H1 (cell line): Measurements from ENCODE around the gene SH3BP5. TPM values are rescaled to one million over a fixed set of nuclear protein-coding genes. Genes with fewer than 3 reads are reported as not detected.

Experiments used
- CTCF ChIA-PET: fragments of 300-600 bp; sonication (Branson Sonifier 250); formaldehyde crosslinking; loops from one replicate; lab custom pipeline; 2021; ENCODE audit not compliant: partially characterized antibody; lab: Charles Lee
- POLR2A ChIA-PET: fragments of 300-600 bp; sonication (Branson Sonifier 250); formaldehyde crosslinking; loops from one replicate; lab custom pipeline; 2021; ENCODE audit warnings: inconsistent platforms; ENCODE audit not compliant: partially characterized antibody; lab: Charles Lee
- DNase-seq, 2 experiments: peaks; one replicate each; pipeline versions ENCODE4 v3.0.0 to v3.0.0-alpha.2; 2010 to 2022; ENCODE audit warnings: low spot score in 2 of 2, low read depth in 1 of 2, mixed read lengths in 1 of 2
- FAIRE-seq: peaks from 2 replicates; lab custom pipeline; 2011; peaks lifted over from hg19 to GRCh38; lab: Jason Lieb, UNC
- H2AFZ ChIP-seq: 2 replicates; pipeline ENCODE4 v1.8.1; 2012; ENCODE audit warnings: low read length, inconsistent platforms
- H2AK5ac ChIP-seq: 2 replicates; pipeline ENCODE4 v1.6.1; 2013; ENCODE audit warnings: low read depth, low read length
- H2BK120ac ChIP-seq: replicated peaks from 2 replicates; pipeline ENCODE3; 2013; ENCODE audit warnings: low read depth, low read length, inconsistent platforms
- H2BK12ac ChIP-seq: 2 replicates; pipeline ENCODE4 v1.6.1; 2013; ENCODE audit warnings: low read depth, low read length
- H2BK15ac ChIP-seq: 2 replicates; pipeline ENCODE4 v1.6.1; 2013; ENCODE audit warnings: low read length
- H2BK20ac ChIP-seq: 2 replicates; pipeline ENCODE4 v1.6.1; 2013; ENCODE audit warnings: low read length
- H2BK5ac ChIP-seq: 2 replicates; pipeline ENCODE4 v1.6.1; 2013; ENCODE audit warnings: low read depth, low read length
- H3K14ac ChIP-seq: 2 replicates; pipeline ENCODE4 v1.6.1; 2013; ENCODE audit warnings: inconsistent platforms; ENCODE audit not compliant: insufficient read length
- H3K18ac ChIP-seq: 2 replicates; pipeline ENCODE4 v1.6.1; 2013; ENCODE audit warnings: low read length; ENCODE audit errors: extremely low read depth
- H3K23ac ChIP-seq: 2 replicates; pipeline ENCODE4 v1.6.1; 2013; ENCODE audit warnings: inconsistent platforms; ENCODE audit not compliant: insufficient read length
- H3K23me2 ChIP-seq: 2 replicates; pipeline ENCODE4 v1.6.1; 2013; ENCODE audit warnings: low read depth, low read length
- H3K27ac ChIP-seq: 2 replicates; pipeline ENCODE4 v1.6.1; 2011; ENCODE audit warnings: low read depth, low read length, inconsistent platforms
- H3K27me3 ChIP-seq, 4 experiments: replicated peaks in 1 of 4; 1 replicate in 1 of 4; 2 replicates in 3 of 4; pipeline versions ENCODE4 v1.6.1 to v1.8.1; 2011 to 2013; ENCODE audit warnings: low read length in 3 of 4, mild to moderate bottlenecking in 3 of 4, inconsistent platforms in 2 of 4, mixed read lengths in 2 of 4, moderate library complexity in 1 of 4; ENCODE audit not compliant: control insufficient read depth in 3 of 4, insufficient read depth in 3 of 4; ENCODE audit errors: extremely low read depth in 1 of 4
- H3K36me3 ChIP-seq, 4 experiments: 2 replicates each; pipeline versions ENCODE4 v1.6.1 to v1.8.1; 2011 to 2013; ENCODE audit warnings: mild to moderate bottlenecking in 4 of 4, low read length in 3 of 4, moderate library complexity in 2 of 4, control low read depth in 1 of 4, inconsistent platforms in 1 of 4; ENCODE audit not compliant: insufficient read depth in 4 of 4, control insufficient read depth in 2 of 4
- H3K4ac ChIP-seq: replicated peaks from 2 replicates; pipeline ENCODE3; 2013; ENCODE audit warnings: low read length, low read depth, mixed read lengths, inconsistent platforms; ENCODE audit not compliant: insufficient read length
- H3K4me1 ChIP-seq, 4 experiments: replicated peaks in 1 of 4; 1 replicate in 1 of 4; 2 replicates in 3 of 4; pipeline versions ENCODE4 v1.6.1 to v1.8.1; 2011 to 2013; ENCODE audit warnings: low read length in 3 of 4, inconsistent platforms in 2 of 4, mixed read lengths in 1 of 4; ENCODE audit not compliant: insufficient read depth in 4 of 4, control insufficient read depth in 3 of 4
- H3K4me2 ChIP-seq, 2 experiments: 2 replicates each; pipeline versions ENCODE4 v1.6.1 to v1.8.1; 2011 to 2013; ENCODE audit warnings: low read depth in 2 of 2, low read length in 2 of 2, control low read depth in 1 of 2, inconsistent platforms in 1 of 2, mild to moderate bottlenecking in 1 of 2; ENCODE audit not compliant: insufficient read depth in 1 of 2
- H3K4me3 ChIP-seq, 4 experiments: fragments of 200-600, 300-600 bp in 1 of 4; sonication (generic), shearing (Covaris generic), sonication (Bioruptor Twin) in 1 of 4; 2 replicates each; pipeline versions ENCODE4 v1.5.1 to v1.8.1; 2011 to 2016; ENCODE audit warnings: low read length in 4 of 4, low read depth in 3 of 4, control low read depth in 2 of 4, inconsistent platforms in 2 of 4, mild to moderate bottlenecking in 2 of 4, mixed read lengths in 1 of 4, moderate library complexity in 1 of 4; ENCODE audit not compliant: insufficient read depth in 2 of 4; ENCODE audit errors: extremely low read depth in 1 of 4
- H3K56ac ChIP-seq: replicated peaks from 2 replicates; pipeline ENCODE3; 2013; ENCODE audit warnings: low read depth, mild to moderate bottlenecking, mixed read lengths, low read length, inconsistent platforms; ENCODE audit not compliant: insufficient read length
- H3K79me1 ChIP-seq: 2 replicates; pipeline ENCODE4 v1.6.1; 2013; ENCODE audit warnings: low read depth, low read length, control low read depth
- H3K79me2 ChIP-seq, 2 experiments: 2 replicates each; pipeline versions ENCODE4 v1.6.1 to v1.8.1; 2012 to 2013; ENCODE audit warnings: low read length in 2 of 2, mild to moderate bottlenecking in 2 of 2, inconsistent platforms in 1 of 2; ENCODE audit not compliant: insufficient read depth in 2 of 2, control insufficient read depth in 1 of 2
- H3K9ac ChIP-seq, 4 experiments: replicated peaks in 1 of 4; 1 replicate in 1 of 4; 2 replicates in 3 of 4; pipeline versions ENCODE4 v1.6.1 to v1.8.1; 2011 to 2013; ENCODE audit warnings: low read depth in 3 of 4, low read length in 3 of 4, control low read depth in 2 of 4, mild to moderate bottlenecking in 2 of 4, moderate library complexity in 2 of 4, inconsistent platforms in 1 of 4; ENCODE audit errors: extremely low read depth in 1 of 4
- H3K9me3 ChIP-seq, 2 experiments: 2 replicates each; pipeline versions ENCODE4 v1.6.1 to v1.8.1; 2012 to 2013; ENCODE audit warnings: mild to moderate bottlenecking in 2 of 2, moderate library complexity in 2 of 2, control low read depth in 1 of 2, inconsistent platforms in 1 of 2, low read depth in 1 of 2, low read length in 1 of 2, mixed read lengths in 1 of 2; ENCODE audit not compliant: insufficient read depth in 2 of 2
- H4K20me1 ChIP-seq, 2 experiments: replicated peaks in 1 of 2; 2 replicates each; pipeline versions ENCODE3 to v1.8.1; 2011 to 2013; ENCODE audit warnings: inconsistent platforms in 2 of 2, low read length in 2 of 2, mild to moderate bottlenecking in 1 of 2; ENCODE audit not compliant: insufficient read depth in 2 of 2, control insufficient read depth in 1 of 2
- H4K5ac ChIP-seq: 2 replicates; pipeline ENCODE4 v1.6.1; 2013; ENCODE audit warnings: low read length, low read depth, mixed read lengths, inconsistent platforms; ENCODE audit not compliant: insufficient read length
- H4K8ac ChIP-seq: 2 replicates; pipeline ENCODE4 v1.8.0; 2013; ENCODE audit warnings: mild to moderate bottlenecking, moderate library complexity, low read length, inconsistent platforms; ENCODE audit not compliant: insufficient read depth; ENCODE audit errors: extremely low read depth
- H4K91ac ChIP-seq: replicated peaks from 2 replicates; pipeline ENCODE3; 2013; ENCODE audit warnings: low read length, mixed read lengths, inconsistent platforms; ENCODE audit not compliant: insufficient read length
- CBX5 ChIP-seq: fragments of 300-800, 300-1000 bp; sonication (generic); IDR thresholded peaks from 2 replicates; pipeline ENCODE4 v1.7.1; 2016; ENCODE audit warnings: antibody characterized with exemption, low read length, low read depth
- KDM4A ChIP-seq: IDR thresholded peaks from one replicate; pipeline ENCODE4 v1.7.1; 2012; ENCODE audit warnings: low read depth, mild to moderate bottlenecking, moderate library complexity, low read length, inconsistent platforms; ENCODE audit not compliant: severe bottlenecking
- POLR2AphosphoS5 ChIP-seq: IDR thresholded peaks from 2 replicates; pipeline ENCODE4 v1.6.1; 2011; ENCODE audit warnings: low read depth, low read length
- RAD21 ChIP-seq, 2 experiments: IDR thresholded peaks in 1 of 2; conservative IDR thresholded peaks in 1 of 2; 2 replicates each; pipeline ENCODE4 v1.6.1; 2011; ENCODE audit warnings: low read depth in 2 of 2, low read length in 2 of 2, improper control_type of control experiment in 1 of 2, inconsistent platforms in 1 of 2, mild to moderate bottlenecking in 1 of 2, moderate library complexity in 1 of 2
- RBBP5 ChIP-seq: IDR thresholded peaks from 2 replicates; pipeline ENCODE4 v1.7.1; 2012; ENCODE audit warnings: low read depth, mild to moderate bottlenecking, inconsistent platforms, low read length, moderate library complexity, borderline replicate concordance
- SAP30 ChIP-seq: fragments of 300-600 bp; sonication (generic); IDR thresholded peaks from 2 replicates; pipeline ENCODE4 v1.7.1; 2012; ENCODE audit warnings: low read length, moderate library complexity, mild to moderate bottlenecking, inconsistent platforms; ENCODE audit not compliant: insufficient read depth, insufficient replicate concordance
- SRF ChIP-seq: IDR thresholded peaks from 2 replicates; pipeline ENCODE4 v1.6.1; 2011; ENCODE audit warnings: mild to moderate bottlenecking, low read depth, low read length, moderate library complexity
- SUZ12 ChIP-seq: fragments of 200-600 bp; sonication (generic); IDR thresholded peaks from 2 replicates; pipeline ENCODE4 v1.6.1; 2012; ENCODE audit warnings: mild to moderate bottlenecking, inconsistent platforms, low read length, moderate library complexity, mixed read lengths
- TCF12 ChIP-seq: IDR thresholded peaks from 2 replicates; pipeline ENCODE4 v1.6.1; 2011; ENCODE audit warnings: low read depth, mild to moderate bottlenecking, low read length
- WGBS, 2 experiments: shearing (Covaris generic) in 1 of 2; methylation state at CpG; one replicate each; pipeline versions ENCODE4 v1.1.6 to v1.1.7; 2013 to 2015; ENCODE audit warnings: low lambda C conversion rate in 2 of 2, mixed read lengths in 2 of 2, inconsistent platforms in 1 of 2, low coverage in 1 of 2, missing lambda C conversion rate in 1 of 2; ENCODE audit not compliant: insufficient replicate concordance in 2 of 2, insufficient coverage in 1 of 2, insufficient read length in 1 of 2; ENCODE audit errors: extremely low coverage in 1 of 2, missing lambda C conversion rate in 1 of 2; 5-methylcytosine and 5-hydroxymethylcytosine counted together
- polyA plus RNA-seq, 7 experiments: library from polyadenylated mRNA; depleted of rRNA in 3 of 7; stranded (reverse) in 5 of 7; unstranded in 2 of 7; fragments of >200 nt in 5 of 7; fragments of 200-250 nt in 2 of 7; gene quantifications; 1 replicate in 5 of 7; 2 replicates in 1 of 7; 4 replicates in 1 of 7; pipeline versions ENCODE4 v1.2.1 to v1.2.3, GENCODE V29; 2011 to 2013; ENCODE audit warnings: missing spikeins in 2 of 7, mixed read lengths in 2 of 7
- total RNA-seq: library from RNA; stranded (reverse); fragmentation: NEBNext Ultra II Directional; extraction: Animal tissue kit (Norgen Biotek cat#: 25700); gene quantifications from 2 replicates; pipeline ENCODE4 v1.2.1, GENCODE V29; 2021
- TF ChIP-seq, protein P1 (sequence below): IDR thresholded peaks from 2 replicates; pipeline ENCODE4 v1.6.1; 2012; ENCODE audit warnings: inconsistent platforms

Gene SH3BP5
- total and polyA plus RNA-seq, 2 of the 8 experiments (the other 6 are each of a cell fraction or from before 2014, with no cell fraction given): 7.1 to 9.7 TPM

DNA sequence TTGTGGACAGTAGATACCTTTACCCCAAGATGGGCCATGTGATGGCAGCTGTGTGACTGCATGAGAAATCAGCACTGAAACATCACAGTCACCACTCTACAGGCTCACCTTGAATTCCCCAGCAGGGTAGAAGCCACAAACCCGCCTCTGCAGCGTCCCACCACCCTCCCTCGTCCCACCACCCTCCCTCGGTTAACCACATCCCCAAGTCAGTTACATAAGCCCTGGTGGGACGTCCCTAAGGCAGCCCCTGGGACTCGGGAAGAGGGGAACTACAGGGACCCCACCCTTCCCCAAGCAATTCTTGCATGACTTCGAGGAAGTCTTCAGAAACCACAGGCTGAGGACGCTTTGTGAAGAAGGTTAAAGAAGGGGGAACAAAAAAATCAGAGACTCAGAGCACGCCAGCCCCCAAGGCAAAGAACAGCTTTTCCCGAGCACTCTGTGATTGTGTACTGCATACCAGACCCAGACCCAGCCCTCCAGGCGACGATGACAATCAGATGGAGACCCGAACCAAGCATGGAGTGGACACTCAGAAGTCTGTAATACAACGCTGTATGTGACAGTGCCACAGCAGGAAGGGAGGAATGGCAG is 60.5 kb downstream of the SH3BP5 start:
- no peak overlapping the region for H2BK120ac ChIP-seq
- no peak overlapping the region for H3K4ac ChIP-seq
- H3K27me3 ChIP-seq: no peaks in the 10 kb centered on the region
- no peaks in the 10 kb centered on the region for H3K9me3 ChIP-seq
- 77% methylated on average over 14 of the region's 14 CpGs; no CpG with 5 or more reads in 1 of the 2 experiments for WGBS, 2 experiments
- H4K91ac ChIP-seq: no peak overlapping the region
- H2BK5ac ChIP-seq: no peak overlapping the region
- no peak overlapping the region for H3K56ac ChIP-seq
- ChIA-PET POLR2A (interaction anchor here (1.0 kb wide), 1 partner anchor 60 kb away, joined by 3 read pairs; the partner anchor contains the start of gene SH3BP5), CTCF (interaction anchor here (1.2 to 15.5 kb wide), 3 partner anchors 10 to 134 kb away, joined by 3 to 227 read pairs (median 180); no protein-coding TSS in a partner anchor)
- no peak overlapping the region for H3K18ac ChIP-seq
- no peak overlapping the region for H2AK5ac ChIP-seq
- no peak overlapping the region for H4K5ac ChIP-seq
- no peaks in the 10 kb centered on the region for H3K23me2 ChIP-seq
- no peak overlapping the region for H3K27ac ChIP-seq
- H3K4me2 ChIP-seq: no peak overlapping the region
- H2AFZ ChIP-seq: no peak overlapping the region
- no peak overlapping the region for H2BK20ac ChIP-seq
- no peak overlapping the region for H2BK15ac ChIP-seq
- peaks cover 0 to 3% of the 10 kb centered on the region in 2 experiments for H4K20me1 ChIP-seq
- no peaks in the 10 kb centered on the region; the same call in 1 of the 2 replicates for H3K79me1 ChIP-seq
- no peaks in the 10 kb centered on the region; a peak in 1 of 7 replicates for H3K4me1 ChIP-seq
- H3K14ac ChIP-seq: no peak overlapping the region
- H4K8ac ChIP-seq: no peak overlapping the region
- FAIRE-seq (no peak), DNase-seq (no peak)
- H3K23ac ChIP-seq: no peak overlapping the region
- no peaks in the 10 kb centered on the region for H3K36me3 ChIP-seq
- no peak overlapping the region for H3K4me3 ChIP-seq
- H2BK12ac ChIP-seq: no peak overlapping the region
- H3K79me2 ChIP-seq: no peaks in the 10 kb centered on the region
- H3K9ac ChIP-seq: no peak overlapping the region
- TF ChIP-seq SRF: no peak
- no peak for TF ChIP-seq POLR2AphosphoS5
- TF ChIP-seq RAD21 (IDR thresholded peaks at IDR 0.05 in 1 of 2, conservative IDR thresholded peaks at IDR 0.05 in 1 of 2; ENCODE audit: low read depth in 2 of 2, low read length in 2 of 2): no peak
- TF ChIP-seq CBX5: no peak
- TF ChIP-seq, protein P1, sequence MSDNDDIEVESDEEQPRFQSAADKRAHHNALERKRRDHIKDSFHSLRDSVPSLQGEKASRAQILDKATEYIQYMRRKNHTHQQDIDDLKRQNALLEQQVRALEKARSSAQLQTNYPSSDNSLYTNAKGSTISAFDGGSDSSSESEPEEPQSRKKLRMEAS: no peak
- no peak for TF ChIP-seq SAP30
- no peak for TF ChIP-seq SUZ12
- TF ChIP-seq RBBP5: no peak
- no peak for TF ChIP-seq TCF12
- TF ChIP-seq KDM4A: no peak
